DND-41 (cell line): Measurements from ENCODE around the gene MYO5C.

Experiments used
- ATAC-seq: fragments of 200-7000 bp; cut with Tn5 transposase; 3 replicates; pipeline ENCODE4 v1.9.1; 2021; ENCODE audit warnings: low read depth; ENCODE audit not compliant: insufficient read depth
- DNase-seq: peaks from one replicate; pipeline ENCODE4 v3.0.0-alpha.2; 2020
- H2AFZ ChIP-seq: 2 replicates; pipeline ENCODE4 v1.6.0; 2012; ENCODE audit warnings: low read depth, low read length
- H3K27ac ChIP-seq: 2 replicates; pipeline ENCODE4 v1.5.1; 2012; ENCODE audit warnings: low read length, inconsistent platforms
- H3K27me3 ChIP-seq: fragments of 200-600 bp; sonication (generic); 2 replicates; pipeline ENCODE4 v1.6.0; 2012; ENCODE audit warnings: low read length, mild to moderate bottlenecking, inconsistent platforms; ENCODE audit not compliant: insufficient read depth, poor library complexity
- H3K36me3 ChIP-seq: 2 replicates; pipeline ENCODE4 v1.5.1; 2012; ENCODE audit warnings: low read length, inconsistent platforms; ENCODE audit not compliant: insufficient read depth
- H3K4me1 ChIP-seq: 2 replicates; pipeline ENCODE4 v1.5.1; 2012; ENCODE audit warnings: mild to moderate bottlenecking, low read length; ENCODE audit not compliant: insufficient read depth
- H3K4me2 ChIP-seq: 2 replicates; pipeline ENCODE4 v1.6.0; 2012; ENCODE audit warnings: mild to moderate bottlenecking, moderate library complexity, low read length, inconsistent platforms; ENCODE audit not compliant: insufficient read depth
- H3K4me3 ChIP-seq, 2 experiments: fragments of 200-600 bp in 1 of 2; shearing (Covaris generic) in 1 of 2; 2 replicates each; pipeline ENCODE4 v1.5.1; 2012 to 2016; ENCODE audit warnings: inconsistent platforms in 2 of 2, low read length in 2 of 2, mild to moderate bottlenecking in 2 of 2, low read depth in 1 of 2, moderate library complexity in 1 of 2
- H3K79me2 ChIP-seq: 2 replicates; pipeline ENCODE4 v1.6.0; 2012; ENCODE audit warnings: low read length, inconsistent platforms; ENCODE audit not compliant: insufficient read depth
- H3K9ac ChIP-seq: 2 replicates; pipeline ENCODE4 v1.6.0; 2012; ENCODE audit warnings: low read depth, mild to moderate bottlenecking, inconsistent platforms, low read length, moderate library complexity
- H3K9me3 ChIP-seq: 2 replicates; pipeline ENCODE4 v1.5.1; 2012; ENCODE audit warnings: low read length, moderate library complexity, mild to moderate bottlenecking, inconsistent platforms; ENCODE audit not compliant: insufficient read depth, severe bottlenecking
- H4K20me1 ChIP-seq: 2 replicates; pipeline ENCODE4 v1.6.0; 2012; ENCODE audit warnings: low read length; ENCODE audit not compliant: insufficient read depth
- EZH2 ChIP-seq: IDR thresholded peaks from 3 replicates; pipeline ENCODE4 v1.6.1; 2012; ENCODE audit warnings: borderline replicate concordance, low read depth, mild to moderate bottlenecking, moderate library complexity, low read length, inconsistent platforms; ENCODE audit not compliant: severe bottlenecking
- TF ChIP-seq, protein P1 (sequence below): IDR thresholded peaks from 2 replicates; pipeline ENCODE4 v1.5.1; 2012; ENCODE audit warnings: borderline replicate concordance, low read length, moderate library complexity, mild to moderate bottlenecking; ENCODE audit not compliant: poor library complexity, severe bottlenecking; ENCODE audit errors: extremely low read depth

The MYO5C gene

DNA sequence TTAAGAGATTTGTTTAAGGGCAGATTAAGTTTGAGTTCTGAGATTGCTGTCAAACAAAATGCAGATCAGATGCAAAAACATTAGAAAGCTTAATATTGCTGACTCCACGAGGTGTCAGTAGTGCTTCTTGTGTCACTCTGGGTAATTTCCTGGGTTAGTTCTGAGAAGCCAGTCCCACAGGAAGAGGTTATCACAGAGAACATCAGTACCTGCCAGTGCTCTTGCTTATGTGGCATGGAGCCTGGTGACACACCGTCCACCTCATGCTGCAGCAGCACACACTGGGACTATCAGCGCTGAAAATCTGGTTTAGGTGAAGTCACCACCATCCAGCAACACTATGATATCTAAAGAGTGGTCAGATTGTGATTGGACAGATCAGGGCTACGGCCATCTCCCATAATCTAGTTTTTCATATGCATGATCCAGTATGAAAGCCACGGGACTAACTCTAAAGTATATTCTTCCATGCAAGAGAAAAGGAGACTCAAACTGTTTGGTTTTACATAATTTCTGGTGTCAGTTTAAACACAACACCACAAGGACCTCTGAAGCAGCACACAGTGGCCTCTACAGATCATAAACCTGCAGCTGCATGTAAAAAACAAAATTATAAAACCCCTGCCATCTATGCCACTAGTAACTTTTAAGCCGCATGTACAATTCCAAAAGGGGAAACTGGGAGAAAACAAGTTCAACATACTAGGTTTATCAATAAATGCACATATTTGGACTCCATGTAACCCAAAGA lies 36.1 kb upstream of the MYO5C start:
- Histone ChIP-seq H3K4me1 (peaks cover 11% of the 10 kb centered on the region), H3K79me2 (no peaks in the 10 kb centered on the region), H3K27me3 (no peaks in the 10 kb centered on the region), H3K4me3 (no peak overlapping the region), H4K20me1 (no peaks in the 10 kb centered on the region), H3K9me3 (no peaks in the 10 kb centered on the region), H3K4me2 (peak overlapping the region; percentile 54), H2AFZ (peak overlapping the region; percentile 53), H3K36me3 (peaks cover 17% of the 10 kb centered on the region; the same call in 1 of the 2 replicates), H3K9ac (no peak overlapping the region), H3K27ac (peak overlapping the region; percentile 61)
- TF ChIP-seq, protein P1, sequence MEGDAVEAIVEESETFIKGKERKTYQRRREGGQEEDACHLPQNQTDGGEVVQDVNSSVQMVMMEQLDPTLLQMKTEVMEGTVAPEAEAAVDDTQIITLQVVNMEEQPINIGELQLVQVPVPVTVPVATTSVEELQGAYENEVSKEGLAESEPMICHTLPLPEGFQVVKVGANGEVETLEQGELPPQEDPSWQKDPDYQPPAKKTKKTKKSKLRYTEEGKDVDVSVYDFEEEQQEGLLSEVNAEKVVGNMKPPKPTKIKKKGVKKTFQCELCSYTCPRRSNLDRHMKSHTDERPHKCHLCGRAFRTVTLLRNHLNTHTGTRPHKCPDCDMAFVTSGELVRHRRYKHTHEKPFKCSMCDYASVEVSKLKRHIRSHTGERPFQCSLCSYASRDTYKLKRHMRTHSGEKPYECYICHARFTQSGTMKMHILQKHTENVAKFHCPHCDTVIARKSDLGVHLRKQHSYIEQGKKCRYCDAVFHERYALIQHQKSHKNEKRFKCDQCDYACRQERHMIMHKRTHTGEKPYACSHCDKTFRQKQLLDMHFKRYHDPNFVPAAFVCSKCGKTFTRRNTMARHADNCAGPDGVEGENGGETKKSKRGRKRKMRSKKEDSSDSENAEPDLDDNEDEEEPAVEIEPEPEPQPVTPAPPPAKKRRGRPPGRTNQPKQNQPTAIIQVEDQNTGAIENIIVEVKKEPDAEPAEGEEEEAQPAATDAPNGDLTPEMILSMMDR, result peak; percentile 81
- TF ChIP-seq EZH2, result no peak
- peak; percentile 70 for DNase-seq
- peak; percentile 100 for ATAC-seq

DNA sequence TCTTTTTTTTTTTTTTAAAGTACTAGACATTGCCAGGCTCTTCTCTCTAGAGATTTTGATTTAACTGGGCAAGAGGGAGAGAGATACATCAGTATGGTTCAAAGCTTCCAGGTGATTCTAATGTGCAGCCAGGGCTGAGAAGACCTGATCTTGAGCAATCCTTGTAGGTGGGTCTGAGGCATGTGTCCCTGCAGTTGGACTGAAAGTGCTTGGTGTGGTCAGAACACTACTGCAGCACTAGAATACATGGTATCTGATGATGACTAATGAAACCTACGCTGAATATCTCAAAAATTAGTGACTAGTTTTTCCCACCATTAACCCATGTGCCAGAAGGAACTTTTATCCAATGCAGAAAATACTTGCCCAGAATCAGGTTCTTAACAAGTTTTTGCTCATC lies 34.4 kb upstream of the MYO5C start:
- H3K27me3 ChIP-seq, result no peaks in the 10 kb centered on the region
- no peak overlapping the region for H3K9ac ChIP-seq
- ATAC-seq (no peak), DNase-seq (no peak)
- H3K27ac ChIP-seq, result no peak overlapping the region
- H3K36me3 ChIP-seq, result peaks cover 21% of the 10 kb centered on the region; the same call in 1 of the 2 replicates
- H2AFZ ChIP-seq, result no peak overlapping the region
- no peak overlapping the region for H3K4me3 ChIP-seq
- no peaks in the 10 kb centered on the region for H3K79me2 ChIP-seq
- TF ChIP-seq, protein P1, result no peak
- no peak for TF ChIP-seq EZH2
- no peaks in the 10 kb centered on the region for H3K9me3 ChIP-seq
- no peaks in the 10 kb centered on the region for H4K20me1 ChIP-seq
- H3K4me2 ChIP-seq, result no peak overlapping the region
- peaks cover 11% of the 10 kb centered on the region for H3K4me1 ChIP-seq

DNA sequence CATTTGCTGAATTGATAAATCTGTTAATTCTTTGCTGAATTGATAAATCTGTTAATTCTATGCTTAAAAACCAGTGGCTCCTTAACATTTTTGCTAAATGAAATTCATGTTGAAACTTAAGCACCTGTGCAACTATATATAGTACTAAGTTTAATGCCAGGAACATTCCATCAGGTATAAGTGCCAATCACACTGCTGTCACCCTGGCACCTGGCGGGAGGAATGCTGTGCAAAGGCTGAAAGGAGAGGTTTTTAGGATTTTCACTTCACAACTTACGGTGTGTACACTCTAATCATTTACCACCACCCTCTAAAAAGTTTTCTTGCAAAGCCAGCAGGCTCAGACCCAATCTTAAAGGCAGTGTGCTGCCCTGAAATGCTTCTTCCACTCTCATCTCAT lies 33.5 kb upstream of the MYO5C start:
- ATAC-seq (no peak), DNase-seq (no peak)
- H3K36me3 ChIP-seq, result peaks cover 21% of the 10 kb centered on the region; the same call in 1 of the 2 replicates
- no peak overlapping the region for H3K4me3 ChIP-seq
- H3K9ac ChIP-seq, result no peak overlapping the region
- H3K9me3 ChIP-seq, result no peaks in the 10 kb centered on the region
- H4K20me1 ChIP-seq, result no peaks in the 10 kb centered on the region
- TF ChIP-seq, protein P1, result no peak
- no peak for TF ChIP-seq EZH2
- no peaks in the 10 kb centered on the region for H3K79me2 ChIP-seq
- no peaks in the 10 kb centered on the region for H3K27me3 ChIP-seq
- H3K27ac ChIP-seq, result no peak overlapping the region
- H3K4me2 ChIP-seq, result no peak overlapping the region
- no peak overlapping the region for H2AFZ ChIP-seq
- peaks cover 11% of the 10 kb centered on the region for H3K4me1 ChIP-seq
